ENCODE results near the gene MNAT1. TPM values are rescaled to one million over a fixed set of nuclear protein-coding genes. Genes with fewer than 3 reads are reported as not detected.

Gene MNAT1
- total and polyA plus RNA-seq, 9 of the 15 experiments (the other 6 are each of a cell fraction or from before 2014, with no cell fraction given) = 37.8 to 83.3 (median 60.4) TPM

DNA sequence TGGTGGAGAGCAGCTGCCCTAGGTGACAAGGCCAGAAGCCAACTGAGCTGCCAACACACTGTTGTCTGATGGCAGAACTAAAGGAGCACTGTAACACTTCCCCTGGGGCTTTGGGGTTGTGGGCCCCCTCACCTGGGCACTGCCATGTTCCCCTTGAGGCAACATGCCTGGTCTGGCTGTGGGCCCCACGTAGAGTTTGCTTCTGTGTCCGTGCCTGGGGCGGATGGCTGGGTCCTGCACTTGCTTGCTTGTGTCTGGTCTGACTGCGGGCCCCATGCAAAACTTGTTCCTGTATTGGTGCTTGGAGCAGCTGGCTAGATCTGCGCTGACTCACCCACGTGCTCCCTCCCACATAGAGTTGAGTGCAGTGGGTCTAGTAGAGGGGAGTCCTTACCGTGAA lies 78.4 kb downstream of the MNAT1 start:
- no peak overlapping the region for H3K4me2 ChIP-seq (ENCODE audit: insufficient read depth, low read length)
- no peak overlapping the region for H3K27ac ChIP-seq (ENCODE audit: extremely low read depth, low read depth, low read length)
- H3K27me3 ChIP-seq (ENCODE audit: control insufficient read depth in 2 of 2, insufficient read depth in 2 of 2, low read length in 2 of 2) = no peaks in the 10 kb centered on the region
- H3K36me3 ChIP-seq (ENCODE audit: control insufficient read depth, insufficient read depth, low read length) = peaks cover 5% of the 10 kb centered on the region
- H2AFZ ChIP-seq (ENCODE audit: low read depth, low read length) = no peak overlapping the region
- ChIA-PET CTCF (ENCODE audit: low intra/inter-chr PET ratio) (no interaction called here), POLR2A (interaction anchor here (1.6 kb wide), 1 partner anchor 13 kb away, joined by 3 read pairs; no protein-coding TSS in a partner anchor)
- WGBS (ENCODE audit: insufficient coverage, low coverage, missing lambda C conversion rate) = 79% methylated on average over 3 of the region's 7 CpGs
- H3K9ac ChIP-seq (ENCODE audit: insufficient read depth in 1 of 2, low read depth in 2 of 2, low read length in 2 of 2) = no peak overlapping the region
- no peaks in the 10 kb centered on the region for H3K9me1 ChIP-seq (ENCODE audit: control insufficient read depth, insufficient read depth, low read length)
- peak in 1 of 4 experiments; percentile 3 for DNase-seq (ENCODE audit: extremely low read depth in 1 of 4, low spot score in 3 of 4)
- H3K79me2 ChIP-seq (ENCODE audit: control insufficient read depth, insufficient read depth, low read length) = no peaks in the 10 kb centered on the region
- TF ChIP-seq NFYB (IDR thresholded peaks at IDR 0.05; ENCODE audit: extremely low read depth, insufficient read length) (no peak), NR4A1 (CRISPR knock-in tag; IDR thresholded peaks at IDR 0.05) (no peak), NR4A1 (tag; IDR thresholded peaks at IDR 0.05) (no peak), LEF1 (IDR thresholded peaks at IDR 0.05) (no peak), RB1 (IDR thresholded peaks at IDR 0.05; ENCODE audit: low read depth) (no peak)
- TF ChIP-seq, protein P1, sequence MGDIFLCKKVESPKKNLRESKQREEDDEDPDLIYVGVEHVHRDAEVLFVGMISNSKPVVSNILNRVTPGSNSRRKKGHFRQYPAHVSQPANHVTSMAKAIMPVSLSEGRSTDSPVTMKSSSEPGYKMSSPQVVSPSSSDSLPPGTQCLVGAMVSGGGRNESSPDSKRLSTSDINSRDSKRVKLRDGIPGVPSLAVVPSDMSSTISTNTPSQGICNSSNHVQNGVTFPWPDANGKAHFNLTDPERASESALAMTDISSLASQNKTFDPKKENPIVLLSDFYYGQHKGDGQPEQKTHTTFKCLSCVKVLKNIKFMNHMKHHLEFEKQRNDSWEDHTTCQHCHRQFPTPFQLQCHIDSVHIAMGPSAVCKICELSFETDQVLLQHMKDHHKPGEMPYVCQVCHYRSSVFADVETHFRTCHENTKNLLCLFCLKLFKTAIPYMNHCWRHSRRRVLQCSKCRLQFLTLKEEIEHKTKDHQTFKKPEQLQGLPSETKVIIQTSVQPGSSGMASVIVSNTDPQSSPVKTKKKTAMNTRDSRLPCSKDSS (IDR thresholded peaks at IDR 0.05; ENCODE audit: low read depth, partially characterized antibody) = no peak
- no TSS peak for BruUV-seq (replicated peaks)
- no peak for ATAC-seq
- no peak overlapping the region for H3K4me3 ChIP-seq
- in situ Hi-C loops (cut with MboI) (no loop called here), intact Hi-C loops (cut with micrococcal nuclease) (no loop called here)
- H3K4me1 ChIP-seq (replicated peaks in 1 of 2; ENCODE audit: control insufficient read depth in 2 of 2, insufficient read depth in 2 of 2, low read length in 2 of 2) = no peaks in the 10 kb centered on the region
- FAIRE-seq = no peak
- no peaks in the 10 kb centered on the region for H3K9me3 ChIP-seq (replicated peaks; ENCODE audit: control insufficient read depth, insufficient read depth, low read depth, low read length)
- H4K20me1 ChIP-seq (replicated peaks; ENCODE audit: control insufficient read depth, insufficient read depth, low read length) = no peaks in the 10 kb centered on the region

Measured in K562 (cell line).